ENCODE results near the gene NPAS3.

GRCh38 chr14:33342299-33342974 lies 403.8 kb downstream of the NPAS3 start:
- TF ChIP-seq CTCF (conservative IDR thresholded peaks at IDR 0.05; ENCODE audit: low read depth, low read length) (peak; percentile 46; the same call in 1 of the 2 replicates), EZH2phosphoT487 (IDR thresholded peaks at IDR 0.05; ENCODE audit: borderline replicate concordance, low read length) (no peak)

Measured in PC-3 (cell line).